22Rv1 (cell line): ENCODE measurements around the gene RABGAP1L.
A peak's percentile ranks its signal among the peaks of the same experiment; 100 is the strongest.

Experiments used
- H3K27ac ChIP-seq: fragments of 450-650 bp; 2 replicates; pipeline ENCODE4 v1.5.1; 2017
- ZFX ChIP-seq: fragments of 450-650 bp; IDR thresholded peaks from 2 replicates; pipeline ENCODE4 v1.6.1; 2017; ENCODE audit warnings: antibody characterized with exemption, borderline replicate concordance
- TF ChIP-seq, protein P1 (sequence below): fragments of 450-650 bp; IDR thresholded peaks from 2 replicates; pipeline ENCODE4 v1.5.1; 2017; ENCODE audit warnings: mild to moderate bottlenecking

Gene RABGAP1L

DNA sequence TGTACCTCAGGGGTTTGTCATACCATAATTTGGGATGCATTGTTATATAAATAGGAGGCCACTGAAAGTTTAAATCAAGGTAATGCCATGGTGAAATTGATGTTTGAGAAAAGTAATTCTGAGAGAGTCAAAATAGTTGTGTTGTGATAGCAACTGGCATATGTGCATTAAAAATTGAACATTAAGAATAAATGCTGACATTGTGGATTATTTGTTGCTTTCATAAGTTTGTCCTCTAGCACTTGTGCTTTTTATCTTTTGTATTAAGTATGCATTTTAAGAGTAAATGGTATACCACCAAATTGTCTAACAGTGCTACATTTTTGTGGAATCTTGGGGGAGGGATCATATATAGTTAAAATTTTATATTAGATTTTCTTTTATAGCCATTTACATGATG is 564.5 kb downstream of the RABGAP1L start:
- TF ChIP-seq, protein P1, sequence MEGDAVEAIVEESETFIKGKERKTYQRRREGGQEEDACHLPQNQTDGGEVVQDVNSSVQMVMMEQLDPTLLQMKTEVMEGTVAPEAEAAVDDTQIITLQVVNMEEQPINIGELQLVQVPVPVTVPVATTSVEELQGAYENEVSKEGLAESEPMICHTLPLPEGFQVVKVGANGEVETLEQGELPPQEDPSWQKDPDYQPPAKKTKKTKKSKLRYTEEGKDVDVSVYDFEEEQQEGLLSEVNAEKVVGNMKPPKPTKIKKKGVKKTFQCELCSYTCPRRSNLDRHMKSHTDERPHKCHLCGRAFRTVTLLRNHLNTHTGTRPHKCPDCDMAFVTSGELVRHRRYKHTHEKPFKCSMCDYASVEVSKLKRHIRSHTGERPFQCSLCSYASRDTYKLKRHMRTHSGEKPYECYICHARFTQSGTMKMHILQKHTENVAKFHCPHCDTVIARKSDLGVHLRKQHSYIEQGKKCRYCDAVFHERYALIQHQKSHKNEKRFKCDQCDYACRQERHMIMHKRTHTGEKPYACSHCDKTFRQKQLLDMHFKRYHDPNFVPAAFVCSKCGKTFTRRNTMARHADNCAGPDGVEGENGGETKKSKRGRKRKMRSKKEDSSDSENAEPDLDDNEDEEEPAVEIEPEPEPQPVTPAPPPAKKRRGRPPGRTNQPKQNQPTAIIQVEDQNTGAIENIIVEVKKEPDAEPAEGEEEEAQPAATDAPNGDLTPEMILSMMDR = no peak
- TF ChIP-seq ZFX = no peak
- H3K27ac ChIP-seq = no peak overlapping the region

- no peak overlapping the region for H3K27ac ChIP-seq
- TF ChIP-seq, protein P1 = no peak
- no peak for TF ChIP-seq ZFX
Observed at GRCh38 chr1:174724219-174724618, 564.9 kb downstream of the RABGAP1L start.

DNA sequence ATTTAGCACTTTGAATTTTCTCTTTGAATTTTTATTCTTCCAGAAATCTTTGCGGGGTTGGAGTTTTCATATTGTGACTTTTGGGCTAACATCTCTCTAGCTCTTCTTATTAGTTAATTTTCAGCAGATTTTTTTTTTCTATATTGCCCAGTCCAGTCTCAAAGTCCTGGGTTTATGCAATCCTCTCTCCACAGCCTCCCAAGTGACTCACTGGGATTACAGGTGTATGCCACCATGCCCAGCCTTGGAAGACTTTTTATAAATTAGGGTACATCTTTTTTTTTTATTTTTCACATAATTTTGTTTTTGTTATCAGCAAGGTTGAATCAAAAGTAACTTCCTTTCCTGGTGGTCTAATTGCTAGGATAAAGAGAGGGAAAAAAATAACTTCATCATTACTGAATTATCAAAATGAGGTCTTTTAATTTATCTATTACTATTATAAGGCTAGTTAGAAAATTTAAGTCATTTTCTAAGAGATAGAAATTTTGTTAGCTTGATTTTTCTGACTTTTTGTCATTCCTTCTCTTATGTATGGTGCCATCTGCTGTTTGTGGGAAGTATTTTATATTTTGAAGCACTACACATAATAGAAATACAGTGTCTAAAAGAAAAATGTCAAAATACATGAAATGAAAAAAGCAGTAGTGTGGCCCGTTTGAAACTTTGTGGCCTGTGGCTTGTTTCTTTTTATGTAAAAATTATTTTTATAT is 567.0 kb downstream of the RABGAP1L start:
- no peak overlapping the region for H3K27ac ChIP-seq
- no peak for TF ChIP-seq ZFX
- TF ChIP-seq, protein P1 = peak; percentile 85

DNA sequence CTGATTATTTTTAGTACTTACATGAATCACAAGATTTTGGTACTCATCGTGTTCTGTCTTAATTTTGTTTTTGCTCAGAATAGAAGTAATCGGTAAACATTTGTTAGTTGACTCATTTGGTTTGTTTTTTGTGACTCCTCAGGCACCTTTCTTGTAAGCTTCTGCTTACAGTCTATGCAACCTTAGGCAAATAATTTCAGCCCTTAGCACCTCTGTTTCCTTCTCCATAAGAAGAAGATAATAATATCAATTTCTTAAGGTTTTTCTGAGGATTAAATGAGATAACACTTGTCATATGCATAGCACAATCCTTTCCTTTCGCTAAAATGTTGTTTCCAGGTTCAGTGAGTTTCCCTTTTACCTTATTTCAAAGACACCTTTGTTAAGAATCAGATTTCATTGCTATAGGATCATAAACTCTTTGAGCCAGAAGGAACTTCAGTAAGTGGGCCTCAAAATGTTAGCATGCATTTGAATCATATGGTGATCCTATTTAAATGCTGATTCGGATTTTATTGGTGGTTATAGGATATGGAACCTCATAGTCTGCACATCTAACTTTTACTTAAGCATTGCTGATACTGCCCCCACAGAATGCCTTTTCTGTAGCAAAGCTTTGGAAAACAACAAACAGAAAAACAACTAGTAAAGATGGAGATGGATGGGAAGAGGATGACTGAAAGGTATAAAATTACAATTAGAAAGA is 567.7 kb downstream of the RABGAP1L start:
- TF ChIP-seq, protein P1 = peak; percentile 47
- no peak for TF ChIP-seq ZFX
- no peak overlapping the region for H3K27ac ChIP-seq

DNA sequence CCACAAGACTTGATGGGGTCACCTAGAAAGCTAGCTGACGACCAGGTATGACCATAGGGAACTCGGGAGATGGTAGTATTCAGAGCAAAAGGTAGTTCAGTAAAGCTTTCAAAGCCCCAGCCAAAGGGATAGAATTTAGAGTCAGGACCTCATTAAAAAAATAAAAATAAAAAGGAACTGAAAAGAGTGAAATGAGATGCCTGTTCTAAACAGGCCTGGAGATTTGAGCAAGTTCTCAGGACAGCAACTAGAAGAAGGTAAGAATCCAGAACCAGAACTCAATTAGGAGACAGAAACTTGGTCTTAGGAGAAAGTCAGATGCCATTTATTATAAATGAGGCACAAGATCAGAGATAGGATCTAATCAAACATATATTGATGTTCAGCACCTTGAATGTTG is 575.0 kb downstream of the RABGAP1L start:
- no peak for TF ChIP-seq ZFX
- TF ChIP-seq, protein P1 = no peak
- H3K27ac ChIP-seq = no peak overlapping the region

DNA sequence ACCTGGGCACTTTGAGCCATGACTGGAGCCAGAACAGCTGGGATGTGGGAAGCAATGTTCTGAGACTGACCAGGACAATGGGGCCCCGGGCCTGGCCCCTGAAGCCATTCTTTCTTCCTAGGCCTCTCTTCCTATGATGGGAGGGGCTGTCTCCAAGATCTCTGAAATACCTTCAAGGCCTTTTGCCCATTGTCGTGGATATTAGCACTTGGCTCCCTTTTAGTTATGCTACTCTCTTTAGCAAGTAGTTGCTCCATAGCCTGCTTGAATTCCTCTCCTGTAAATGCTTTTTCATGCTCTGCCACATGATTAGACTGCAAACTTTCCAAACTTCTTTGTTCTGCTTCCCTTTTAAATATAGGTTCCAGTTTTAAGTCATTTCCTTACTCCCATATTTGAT is 577.5 kb downstream of the RABGAP1L start:
- no peak for TF ChIP-seq ZFX
- TF ChIP-seq, protein P1 = no peak
- no peak overlapping the region for H3K27ac ChIP-seq
